Measurements from ENCODE around the gene FAAP100. TPM values are rescaled to one million over a fixed set of nuclear protein-coding genes. Genes with fewer than 3 reads are reported as not detected.

Gene FAAP100
- total RNA-seq, 6 experiments from 2014 or later = 21.9 to 27.7 (median 23.9) TPM

- peaks cover 41% of the 10 kb centered on the region for H3K36me3 Mint-ChIP-seq (ENCODE audit: low read depth)
- no peak for DNase-seq
- H3K4me1 Mint-ChIP-seq (ENCODE audit: low read depth) = peaks cover 64% of the 10 kb centered on the region
- no peak overlapping the region for H3K4me3 Mint-ChIP-seq
- H3K27ac Mint-ChIP-seq = peak overlapping the region; percentile 46; the same call in 1 of the 2 replicates
- TF ChIP-seq CTCF (IDR thresholded peaks at IDR 0.05) = no peak
- peaks cover 3% of the 10 kb centered on the region for H3K27me3 Mint-ChIP-seq (ENCODE audit: insufficient read depth)
- H3K9me3 Mint-ChIP-seq = no peaks in the 10 kb centered on the region
Measured at GRCh38 chr17:81564778-81565177, 12.6 kb upstream of the FAAP100 start.

GRCh38 chr17:81563861-81564586 lies 11.9 kb upstream of the FAAP100 start:
- peaks cover 3% of the 10 kb centered on the region for H3K27me3 Mint-ChIP-seq (ENCODE audit: insufficient read depth)
- H3K4me1 Mint-ChIP-seq (ENCODE audit: low read depth) = peaks cover 62% of the 10 kb centered on the region
- no peaks in the 10 kb centered on the region for H3K9me3 Mint-ChIP-seq
- DNase-seq = peak; percentile 52
- peak overlapping the region; percentile 46 for H3K27ac Mint-ChIP-seq
- 0 out of 2 replicates have a peak overlapping the region, but pooled peaks have one; percentile 24 for H3K4me3 Mint-ChIP-seq
- H3K36me3 Mint-ChIP-seq (ENCODE audit: low read depth) = peaks cover 40% of the 10 kb centered on the region
- TF ChIP-seq CTCF (IDR thresholded peaks at IDR 0.05) = no peak

- H3K4me3 Mint-ChIP-seq = peak overlapping the region; percentile 27
- peaks cover 52% of the 10 kb centered on the region for H3K4me1 Mint-ChIP-seq (ENCODE audit: low read depth)
- TF ChIP-seq CTCF (IDR thresholded peaks at IDR 0.05) = no peak
- DNase-seq = peak; percentile 48
- peaks cover 43% of the 10 kb centered on the region for H3K36me3 Mint-ChIP-seq (ENCODE audit: low read depth)
- H3K9me3 Mint-ChIP-seq = no peaks in the 10 kb centered on the region
- H3K27ac Mint-ChIP-seq = peak overlapping the region; percentile 79
- no peaks in the 10 kb centered on the region; the same call in 1 of the 2 replicates for H3K27me3 Mint-ChIP-seq (ENCODE audit: insufficient read depth)
Measured at GRCh38 chr17:81561494-81561885, 9.3 kb upstream of the FAAP100 start.

- DNase-seq = no peak
- H3K9me3 Mint-ChIP-seq = no peaks in the 10 kb centered on the region
- H3K36me3 Mint-ChIP-seq (ENCODE audit: low read depth) = peaks cover 42% of the 10 kb centered on the region
- peak; percentile 59 for TF ChIP-seq CTCF (IDR thresholded peaks at IDR 0.05)
- no peak overlapping the region for H3K4me3 Mint-ChIP-seq
- peaks cover 52% of the 10 kb centered on the region for H3K4me1 Mint-ChIP-seq (ENCODE audit: low read depth)
- H3K27ac Mint-ChIP-seq = no peak overlapping the region
- no peaks in the 10 kb centered on the region; the same call in 1 of the 2 replicates for H3K27me3 Mint-ChIP-seq (ENCODE audit: insufficient read depth)
Measured at GRCh38 chr17:81558941-81559806, 7.0 kb upstream of the FAAP100 start.

GRCh38 chr17:81558115-81558468 lies 5.9 kb upstream of the FAAP100 start:
- Mint-ChIP-seq H3K27me3 (ENCODE audit: insufficient read depth) (peaks cover 8% of the 10 kb centered on the region), H3K4me1 (ENCODE audit: low read depth) (peaks cover 63% of the 10 kb centered on the region), H3K27ac (0 out of 2 replicates have a peak overlapping the region, but pooled peaks have one; percentile 7), H3K4me3 (no peak overlapping the region), H3K36me3 (ENCODE audit: low read depth) (peaks cover 47% of the 10 kb centered on the region), H3K9me3 (no peaks in the 10 kb centered on the region)
- no peak for DNase-seq
- TF ChIP-seq CTCF (IDR thresholded peaks at IDR 0.05) = peak; percentile 5; the same call in 1 of the 2 replicates

Measured in HFFc6 (cell line).